HCT116 (cell line): ENCODE data around the gene IQCK. TPM values are rescaled to one million over a fixed set of nuclear protein-coding genes. Genes with fewer than 3 reads are reported as not detected.

Source experiments
- ATAC-seq: fragments of 200-7000 bp; cut with Tn5 transposase; 2 replicates; pipeline ENCODE4 v1.9.1; 2020; ENCODE audit warnings: mild to moderate bottlenecking, moderate library complexity
- BruUV-seq: library from RNA; stranded (reverse); fragments of 400-500 nt; replicated peaks from 2 replicates; lab custom pipeline; 2021; lab: Mats Ljungman, UMichigan
- CTCF ChIA-PET: fragments of 300-600 bp; sonication (Branson Sonifier 250); formaldehyde crosslinking; loops from one replicate; lab custom pipeline; 2021; ENCODE audit warnings: antibody characterized with exemption; lab: Charles Lee
- POLR2A ChIA-PET: fragments of 300-600, 350-600 bp; sonication (Branson Sonifier 250); formaldehyde crosslinking; loops from one replicate; lab custom pipeline; 2021; ENCODE audit warnings: antibody characterized with exemption; lab: Charles Lee
- RAD21 ChIA-PET, 2 experiments: fragments of 300-600 bp; sonication (Branson Sonifier 250); formaldehyde crosslinking; loops; one replicate each; lab custom pipeline; 2023; ENCODE audit warnings: low total read pairs in 2 of 2; ENCODE audit not compliant: uncharacterized antibody in 2 of 2, unreplicated experiment in 2 of 2, low non-redundant PET in 1 of 2; lab: Charles Lee
- DNase-seq: peaks from one replicate; pipeline ENCODE4 v3.0.0-alpha.2; 2010; ENCODE audit warnings: low read depth, low spot score
- H2AFZ ChIP-seq: fragments of 200-600 bp; shearing (Covaris generic), sonication (generic); 2 replicates; pipeline ENCODE4 v1.6.1; 2017; ENCODE audit warnings: low read depth, mixed run types, mixed read lengths, antibody characterized with exemption, low read length; ENCODE audit not compliant: poor library complexity, severe bottlenecking
- H3K27ac ChIP-seq: 2 replicates; pipeline ENCODE4 v1.5.1; 2012; ENCODE audit warnings: low read depth, low read length
- H3K27me3 ChIP-seq: fragments of 200-600 bp; sonication (generic); 2 replicates; pipeline ENCODE4 v1.6.1; 2016; ENCODE audit warnings: mixed run types, low read length, mixed read lengths; ENCODE audit not compliant: insufficient read depth
- H3K36me3 ChIP-seq, 2 experiments: fragments of 200-500 bp in 1 of 2; fragments of 200-600 bp in 1 of 2; sonication (Bioruptor generic) in 1 of 2; sonication (generic) in 1 of 2; 2 replicates each; pipeline versions ENCODE4 v1.5.1 to v1.6.1; 2014 to 2016; ENCODE audit warnings: low read length in 2 of 2, inconsistent platforms in 1 of 2, mixed read lengths in 1 of 2, mixed run types in 1 of 2; ENCODE audit not compliant: insufficient read depth in 2 of 2, control insufficient read depth in 1 of 2
- H3K4me1 ChIP-seq, 2 experiments: fragments of 200-600 bp in 1 of 2; sonication (generic) in 1 of 2; 2 replicates each; pipeline versions ENCODE4 v1.5.1 to v1.6.1; 2012 to 2017; ENCODE audit warnings: low read length in 2 of 2, inconsistent platforms in 1 of 2, mild to moderate bottlenecking in 1 of 2, mixed read lengths in 1 of 2, mixed run types in 1 of 2, moderate library complexity in 1 of 2; ENCODE audit not compliant: insufficient read depth in 2 of 2, control insufficient read depth in 1 of 2
- H3K4me2 ChIP-seq: fragments of 200-600 bp; sonication (generic); 2 replicates; pipeline ENCODE4 v1.6.1; 2017; ENCODE audit warnings: mixed run types, low read length, mixed read lengths
- H3K4me3 ChIP-seq, 2 experiments: fragments of 200-600 bp in 1 of 2; sonication (generic) in 1 of 2; replicated peaks in 1 of 2; 2 replicates each; pipeline ENCODE4 v1.5.1; 2011 to 2016; ENCODE audit warnings: low read length in 2 of 2, control low read depth in 1 of 2, low read depth in 1 of 2, mild to moderate bottlenecking in 1 of 2, mixed read lengths in 1 of 2, mixed run types in 1 of 2
- H3K79me2 ChIP-seq: fragments of 200-600 bp; sonication (generic); 2 replicates; pipeline ENCODE4 v1.6.1; 2017; ENCODE audit warnings: mild to moderate bottlenecking, mixed run types, low read length, moderate library complexity, mixed read lengths; ENCODE audit not compliant: insufficient read depth
- H3K9ac ChIP-seq: fragments of 200-600 bp; sonication (generic); 2 replicates; pipeline ENCODE4 v1.6.1; 2016; ENCODE audit warnings: low read length, mixed read lengths
- H3K9me2 ChIP-seq: fragments of 200-600 bp; sonication (generic), shearing (Covaris generic); 2 replicates; pipeline ENCODE4 v1.6.1; 2017; ENCODE audit warnings: mixed run types, mild to moderate bottlenecking, moderate library complexity; ENCODE audit not compliant: insufficient read depth
- H3K9me3 ChIP-seq, 2 experiments: fragments of 200-500 bp in 1 of 2; fragments of 200-600 bp in 1 of 2; sonication (Bioruptor generic) in 1 of 2; sonication (generic) in 1 of 2; 2 replicates each; pipeline ENCODE4 v1.6.1; 2014 to 2017; ENCODE audit warnings: low read length in 2 of 2, mixed read lengths in 2 of 2, inconsistent platforms in 1 of 2, low read depth in 1 of 2, mild to moderate bottlenecking in 1 of 2, mixed run types in 1 of 2, moderate library complexity in 1 of 2; ENCODE audit not compliant: control insufficient read depth in 1 of 2, insufficient read depth in 1 of 2
- H4K20me1 ChIP-seq: fragments of 200-600 bp; sonication (generic), shearing (Covaris generic); 2 replicates; pipeline ENCODE4 v1.6.1; 2017; ENCODE audit warnings: mixed run types, mild to moderate bottlenecking, moderate library complexity; ENCODE audit not compliant: insufficient read depth
- ATF3 ChIP-seq: IDR thresholded peaks from 2 replicates; pipeline ENCODE4 v1.6.1; 2012
- CBX3 ChIP-seq: IDR thresholded peaks from 2 replicates; pipeline ENCODE4 v1.6.1; 2012; ENCODE audit warnings: low read depth
- CEBPB ChIP-seq: IDR thresholded peaks from 2 replicates; pipeline ENCODE4 v1.6.1; 2012; ENCODE audit warnings: low read depth
- CTCF ChIP-seq, 3 experiments: fragments of 200-600 bp in 1 of 3; sonication (generic) in 1 of 3; IDR thresholded peaks in 2 of 3; conservative IDR thresholded peaks in 1 of 3; 2 replicates each; pipeline ENCODE4 v1.5.1; 2012 to 2017; ENCODE audit warnings: low read depth in 2 of 3, low read length in 2 of 3, antibody characterized with exemption in 1 of 3, borderline replicate concordance in 1 of 3, control low read depth in 1 of 3, mild to moderate bottlenecking in 1 of 3, mixed read lengths in 1 of 3, mixed run types in 1 of 3, moderate library complexity in 1 of 3; ENCODE audit not compliant: insufficient read depth in 1 of 3
- ELF1 ChIP-seq: IDR thresholded peaks from 2 replicates; pipeline ENCODE4 v1.6.1; 2012; ENCODE audit warnings: low read depth, borderline replicate concordance
- EZH2 ChIP-seq: fragments of 200-600 bp; sonication (generic); IDR thresholded peaks from 2 replicates; pipeline ENCODE4 v1.6.1; 2017; ENCODE audit warnings: antibody characterized with exemption, mixed run types
- EZH2phosphoT487 ChIP-seq: fragments of 200-600 bp; IDR thresholded peaks from 2 replicates; pipeline ENCODE4 v1.6.1; 2018; ENCODE audit warnings: antibody characterized with exemption, borderline replicate concordance
- JUND ChIP-seq: IDR thresholded peaks from 2 replicates; pipeline ENCODE4 v1.6.1; 2012
- MAX ChIP-seq: IDR thresholded peaks from 2 replicates; pipeline ENCODE4 v1.6.1; 2012
- POLR2A ChIP-seq: IDR thresholded peaks from 2 replicates; pipeline ENCODE4 v1.7.0; 2011; ENCODE audit warnings: borderline replicate concordance; ENCODE audit not compliant: insufficient read depth, insufficient read length; ENCODE audit errors: extremely low read depth
- POLR2AphosphoS5 ChIP-seq: IDR thresholded peaks from 2 replicates; pipeline ENCODE4 v1.6.1; 2011; ENCODE audit warnings: mild to moderate bottlenecking, low read depth, low read length, moderate library complexity
- RAD21 ChIP-seq: IDR thresholded peaks from 2 replicates; pipeline ENCODE4 v1.6.1; 2012; ENCODE audit warnings: low read depth, mild to moderate bottlenecking
- REST ChIP-seq: IDR thresholded peaks from 2 replicates; pipeline ENCODE4 v1.6.1; 2012; ENCODE audit warnings: low read depth
- SIN3A ChIP-seq: IDR thresholded peaks from 2 replicates; pipeline ENCODE4 v1.6.1; 2012; ENCODE audit warnings: low read depth
- SRF ChIP-seq: IDR thresholded peaks from 2 replicates; pipeline ENCODE4 v1.6.1; 2012; ENCODE audit warnings: low read depth
- TCF7L2 ChIP-seq: IDR thresholded peaks from 2 replicates; pipeline ENCODE4 v1.7.0; 2011; ENCODE audit warnings: borderline replicate concordance, inconsistent platforms; ENCODE audit not compliant: insufficient read depth, insufficient read length; ENCODE audit errors: extremely low read depth
- YY1 ChIP-seq: IDR thresholded peaks from 2 replicates; pipeline ENCODE4 v1.6.1; 2011; ENCODE audit warnings: low read length, low read depth, moderate library complexity, mild to moderate bottlenecking; ENCODE audit not compliant: insufficient replicate concordance; ENCODE audit errors: extremely low read depth
- ZBTB33 ChIP-seq: IDR thresholded peaks from 2 replicates; pipeline ENCODE4 v1.6.1; 2011; ENCODE audit warnings: mild to moderate bottlenecking, low read length, moderate library complexity; ENCODE audit not compliant: insufficient replicate concordance; ENCODE audit errors: extremely low read depth
- ZFX ChIP-seq: fragments of 450-650 bp; IDR thresholded peaks from 2 replicates; pipeline ENCODE4 v1.6.1; 2017
- ZNF274 ChIP-seq: fragments of 200-500 bp; sonication (Bioruptor generic); IDR thresholded peaks from 2 replicates; pipeline ENCODE4 v1.6.1; 2014; ENCODE audit warnings: mild to moderate bottlenecking, low read depth, low read length, inconsistent platforms
- intact Hi-C: fragments of 100-400 bp; cut with micrococcal nuclease; formaldehyde crosslinking; loops from 2 replicates; pipeline ENCODE4 v1.10.0; 2022
- total RNA-seq: library from RNA; stranded (reverse); gene quantifications from one replicate; pipeline ENCODE4 v1.2.1, GENCODE V29; 2021; ENCODE audit not compliant: unreplicated experiment

IQCK gene
- total RNA-seq, 1 experiment from 2014 or later, result 11.8 TPM

GRCh38 chr16:19815418-19815817, 97.3 kb downstream of the IQCK start:
- Histone ChIP-seq H3K9ac (no peak overlapping the region), H2AFZ (no peak overlapping the region), H3K4me1 (peaks cover 8 to 16% of the 10 kb centered on the region in 2 experiments; a peak in 3 of 4 replicates), H3K36me3 (no peaks in the 10 kb centered on the region), H3K79me2 (no peaks in the 10 kb centered on the region), H3K9me2 (no peaks in the 10 kb centered on the region), H3K27ac (no peak overlapping the region), H3K4me3 (no peak overlapping the region), H4K20me1 (no peaks in the 10 kb centered on the region), H3K4me2 (no peak overlapping the region), H3K9me3 (no peaks in the 10 kb centered on the region), H3K27me3 (no peaks in the 10 kb centered on the region)
- TF ChIP-seq CEBPB, result no peak
- TF ChIP-seq ZNF274, result no peak
- TF ChIP-seq EZH2, result no peak
- no peak for TF ChIP-seq POLR2A
- no peak for TF ChIP-seq JUND
- no peak for TF ChIP-seq ZFX
- no peak for TF ChIP-seq CTCF (IDR thresholded peaks at IDR 0.05 in 2 of 3, conservative IDR thresholded peaks at IDR 0.05 in 1 of 3; ENCODE audit: borderline replicate concordance in 1 of 3, insufficient read depth in 1 of 3, low read depth in 2 of 3, low read length in 2 of 3)
- no peak for TF ChIP-seq ATF3
- TF ChIP-seq ELF1, result no peak
- no peak for TF ChIP-seq TCF7L2
- TF ChIP-seq CBX3, result no peak
- TF ChIP-seq SRF, result no peak
- TF ChIP-seq REST, result no peak
- no peak for TF ChIP-seq EZH2phosphoT487
- TF ChIP-seq ZBTB33, result no peak
- TF ChIP-seq SIN3A, result no peak
- no peak for TF ChIP-seq RAD21
- TF ChIP-seq YY1, result no peak
- no peak for TF ChIP-seq POLR2AphosphoS5
- TF ChIP-seq MAX, result no peak
- POLR2A ChIA-PET, result no interaction called here
- no TSS peak for BruUV-seq
- RAD21 ChIA-PET, result no interaction called here
- DNase-seq, result no peak
- intact Hi-C loops, result no loop called here
- CTCF ChIA-PET, result no interaction called here
- no peak for ATAC-seq
